Endothelial cell of hepatic sinusoid (primary cell): ENCODE data around the gene GIPC1.

Source experiments
- in situ Hi-C: cut with HindIII; loops from 2 replicates; pipeline ENCODE4 v1.10.0; 2017; ENCODE audit warnings: low sequenced_read_pairs

The GIPC1 gene

GRCh38 chr19:14496834-14497227, 904 bp upstream of the GIPC1 start:
- in situ Hi-C loops, result no loop called here

GRCh38 chr19:14495672-14496028, 277 bp downstream of the GIPC1 start:
- in situ Hi-C loops, result no loop called here

GRCh38 chr19:14494910-14495671, 836 bp downstream of the GIPC1 start:
- in situ Hi-C loops, result no loop called here

DNA sequence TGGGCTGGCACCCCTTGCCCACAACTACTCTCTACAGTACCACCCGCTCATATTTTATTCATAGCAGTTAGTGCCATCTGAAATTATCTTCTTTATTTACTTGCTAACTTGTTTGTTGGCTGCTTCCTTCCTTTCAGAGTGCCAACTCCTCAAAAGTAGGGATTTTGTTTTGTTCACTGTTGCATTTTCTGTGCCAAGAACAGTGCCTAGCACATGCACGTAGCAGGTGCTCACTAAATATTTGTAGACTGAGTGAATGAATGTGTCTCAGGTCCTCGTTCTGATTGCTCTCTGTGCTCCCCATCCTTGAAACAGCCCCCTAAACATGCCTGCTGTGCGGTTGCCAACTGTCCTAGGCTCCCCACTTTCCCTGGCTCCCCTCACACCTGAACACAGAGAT, 1.5 kb downstream of the GIPC1 start:
- in situ Hi-C loops, result no loop called here

DNA sequence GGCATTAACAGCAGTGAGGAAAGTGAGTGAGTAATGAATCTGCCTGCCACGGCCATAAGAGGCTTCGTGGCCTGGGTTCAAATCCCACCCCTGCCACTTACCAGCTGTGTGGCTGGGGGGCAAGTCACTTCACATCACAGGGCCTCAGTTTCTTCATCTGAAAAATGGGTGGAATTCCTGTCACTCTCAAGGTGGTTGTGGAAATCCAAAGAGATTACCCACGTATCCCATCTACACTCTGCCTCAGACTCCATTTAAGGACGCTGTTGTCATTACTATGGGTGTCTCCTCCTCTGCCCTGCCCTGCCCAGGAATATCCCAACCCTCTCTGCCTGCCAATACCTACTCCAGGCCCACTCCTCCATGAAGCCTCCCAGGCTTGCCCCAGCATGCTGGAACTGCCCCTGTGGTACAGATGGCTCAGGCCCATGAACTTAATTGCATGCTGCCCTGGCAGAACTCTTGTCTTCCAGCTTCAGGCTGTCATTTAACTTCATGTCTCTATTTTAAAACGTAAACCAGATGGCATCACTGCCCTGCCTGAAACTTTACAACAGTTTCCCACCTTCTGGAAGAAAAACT, 3.1 kb downstream of the GIPC1 start:
- in situ Hi-C loops, result no loop called here

DNA sequence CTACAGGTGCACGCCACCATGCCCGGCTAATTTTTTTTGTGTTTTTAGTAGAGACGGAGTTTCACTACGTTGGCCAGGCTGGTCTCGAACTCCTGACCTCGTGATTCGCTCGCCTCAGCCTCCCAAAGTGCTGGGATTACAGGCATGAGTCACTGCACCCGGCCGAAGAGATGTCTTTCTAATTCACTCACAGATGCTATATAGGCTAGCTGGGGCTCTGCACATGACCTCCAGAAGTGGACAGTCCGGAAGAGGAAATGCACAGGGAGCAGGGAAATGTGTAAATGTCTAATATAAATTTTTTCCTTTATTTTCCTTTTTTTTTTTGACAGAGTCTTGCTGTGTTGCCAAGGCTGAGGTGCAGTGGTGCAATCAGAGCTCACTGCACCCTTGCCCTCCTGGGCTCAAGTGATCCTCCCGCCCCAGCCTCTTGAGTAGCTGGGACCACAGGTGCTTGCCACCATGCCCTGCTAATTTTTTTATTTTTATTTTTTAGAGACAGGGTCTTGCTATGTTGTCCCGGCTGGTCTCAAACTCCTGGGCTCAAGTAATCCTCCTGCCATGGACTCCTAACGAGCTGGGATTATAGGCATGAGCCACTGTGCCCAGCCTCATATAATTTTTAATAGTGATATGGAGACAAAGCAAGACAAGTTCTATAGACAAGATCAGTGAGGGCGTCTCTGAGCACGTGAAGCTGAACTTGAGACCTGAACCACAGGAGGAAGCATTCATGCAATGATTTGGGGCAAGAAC, 8.4 kb downstream of the GIPC1 start:
- in situ Hi-C loops, result no loop called here

DNA sequence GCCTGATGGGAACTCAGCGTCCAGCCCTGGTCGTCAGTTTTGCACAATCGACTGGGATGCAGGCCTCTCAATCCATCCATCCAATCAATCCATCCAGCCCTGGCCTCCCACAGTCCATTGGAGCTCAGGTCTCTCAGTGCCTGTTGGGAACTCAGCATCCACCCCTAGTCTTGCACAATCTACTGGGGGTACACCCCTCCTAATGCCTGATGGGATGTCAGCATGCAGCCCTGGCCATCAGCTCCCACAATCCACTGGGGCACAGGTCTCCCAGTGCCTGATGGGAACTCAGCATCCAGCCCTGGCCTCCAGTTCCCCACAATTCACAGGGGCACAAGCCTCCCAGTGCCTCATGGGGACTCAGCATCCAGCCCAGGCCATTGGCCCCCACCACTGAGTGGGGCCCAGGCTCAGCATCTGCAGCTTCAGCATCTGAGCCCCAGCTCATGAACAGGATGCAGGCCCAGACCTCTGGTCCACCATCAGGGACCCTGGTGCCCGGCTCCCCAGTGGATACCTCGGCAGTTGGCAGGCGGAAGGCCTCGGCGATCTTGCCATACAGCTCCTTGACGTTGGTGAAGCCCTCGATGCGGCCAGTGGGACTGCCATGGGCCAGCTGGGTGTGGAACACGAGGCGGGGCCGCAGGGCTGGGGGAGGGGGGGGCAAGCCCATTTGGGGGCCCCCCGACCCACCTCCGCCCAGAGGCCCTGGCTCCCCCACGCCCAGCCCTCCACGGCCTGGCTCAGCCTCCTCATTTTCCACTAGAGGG, 13.6 kb downstream of the GIPC1 start:
- in situ Hi-C loops, result no loop called here

DNA sequence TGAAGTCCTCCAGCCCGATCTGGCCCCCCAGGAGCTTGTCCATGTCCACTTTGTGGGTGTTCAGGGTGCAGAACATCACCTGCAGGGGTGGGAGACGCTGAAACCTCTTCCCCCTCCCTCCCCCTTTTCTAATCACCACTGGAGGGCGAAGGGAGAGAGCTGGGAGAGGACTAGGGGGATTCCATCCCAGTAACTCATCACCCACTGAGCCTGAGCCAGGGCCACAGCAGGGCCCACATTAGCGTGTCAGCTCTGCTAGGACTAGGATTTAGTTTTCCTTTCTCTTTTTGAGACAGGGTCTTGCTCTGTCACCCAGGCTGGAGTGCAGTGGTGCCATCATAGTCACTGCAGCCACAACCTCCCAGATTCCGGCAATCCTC, 15.2 kb downstream of the GIPC1 start:
- in situ Hi-C loops, result no loop called here

GRCh38 chr19:14479975-14480699, 15.8 kb downstream of the GIPC1 start:
- in situ Hi-C loops, result loop anchor here (5.0 kb wide), 1 partner anchor 68 kb away; no protein-coding TSS in a partner anchor

GRCh38 chr19:14479309-14479974, 16.5 kb downstream of the GIPC1 start:
- in situ Hi-C loops, result loop anchor here (5.0 kb wide), 1 partner anchor 67 kb away; no protein-coding TSS in a partner anchor

- in situ Hi-C loops, result loop anchor here (5.0 kb wide), 1 partner anchor 66 kb away; no protein-coding TSS in a partner anchor
Measured at GRCh38 chr19:14478113-14478545, 17.8 kb downstream of the GIPC1 start.

DNA sequence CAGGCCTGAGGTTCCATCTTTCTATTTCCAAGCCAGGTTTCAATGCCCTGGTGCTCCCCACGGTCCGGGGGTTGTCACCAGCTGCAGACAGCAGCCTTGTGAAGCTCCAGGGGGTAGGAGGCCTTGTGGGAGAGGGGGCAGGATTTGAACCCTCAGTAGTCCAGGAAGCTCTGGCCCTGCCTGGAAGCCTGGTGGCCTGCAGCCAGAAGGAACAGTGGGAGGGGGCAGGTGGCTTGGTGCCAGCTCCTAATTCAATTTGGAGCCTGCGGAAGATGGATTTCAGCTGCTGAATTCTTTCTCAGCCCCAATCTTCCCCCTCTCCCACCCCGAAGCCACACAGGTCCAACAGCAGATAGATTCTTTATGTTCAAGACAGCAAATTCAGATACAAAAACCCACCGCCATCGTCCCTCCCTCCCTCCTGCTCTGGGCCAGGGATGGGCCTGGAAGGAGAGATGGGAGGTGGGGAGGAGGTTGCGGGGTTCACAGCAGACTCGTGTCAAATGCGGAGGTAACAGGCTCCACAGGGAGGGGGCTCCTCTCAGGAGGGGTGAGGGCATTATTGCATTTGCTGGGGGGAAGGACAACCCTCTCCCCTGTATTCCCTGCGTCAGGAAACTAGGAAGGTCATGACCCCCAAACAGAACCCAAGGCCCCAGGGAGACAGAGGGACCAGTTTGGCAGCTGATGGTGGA, 18.4 kb downstream of the GIPC1 start:
- in situ Hi-C loops, result loop anchor here (5.0 kb wide), 1 partner anchor 65 kb away; no protein-coding TSS in a partner anchor

DNA sequence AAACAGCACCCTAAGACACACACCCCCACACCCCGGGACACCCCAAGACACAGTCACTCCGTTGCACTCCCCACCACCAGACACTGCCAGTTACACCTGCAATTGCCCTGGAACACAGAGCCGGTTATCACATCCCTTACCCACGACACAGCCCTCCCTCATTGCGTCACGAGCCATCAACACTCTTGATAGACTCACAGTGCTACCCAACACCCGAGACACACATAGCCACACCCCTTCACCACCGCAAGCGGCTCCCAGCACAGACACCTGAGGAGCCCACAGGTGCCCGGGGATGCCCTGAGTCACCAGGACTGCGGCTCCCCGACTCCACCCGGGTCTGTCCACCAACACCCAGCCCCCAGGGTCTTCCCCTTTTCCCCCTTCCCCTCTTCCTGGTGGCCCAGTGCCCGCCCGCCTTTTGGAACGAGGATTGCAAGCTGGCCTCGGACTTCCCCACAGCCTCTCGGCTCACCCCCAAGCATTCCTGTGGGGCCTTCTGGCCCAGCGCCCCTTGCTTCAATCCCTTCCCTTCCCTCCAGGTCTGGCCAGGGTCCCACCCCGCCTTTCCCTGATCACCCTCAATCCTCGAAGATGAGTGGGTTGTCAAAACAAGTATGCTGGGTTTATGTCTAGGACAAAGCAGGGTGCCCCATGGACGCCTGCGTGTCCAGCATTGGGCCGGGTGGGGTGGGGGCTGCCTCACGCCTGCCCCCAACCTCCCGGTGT, 19.1 kb downstream of the GIPC1 start:
- in situ Hi-C loops, result loop anchor here (5.0 kb wide), 1 partner anchor 65 kb away; no protein-coding TSS in a partner anchor

DNA sequence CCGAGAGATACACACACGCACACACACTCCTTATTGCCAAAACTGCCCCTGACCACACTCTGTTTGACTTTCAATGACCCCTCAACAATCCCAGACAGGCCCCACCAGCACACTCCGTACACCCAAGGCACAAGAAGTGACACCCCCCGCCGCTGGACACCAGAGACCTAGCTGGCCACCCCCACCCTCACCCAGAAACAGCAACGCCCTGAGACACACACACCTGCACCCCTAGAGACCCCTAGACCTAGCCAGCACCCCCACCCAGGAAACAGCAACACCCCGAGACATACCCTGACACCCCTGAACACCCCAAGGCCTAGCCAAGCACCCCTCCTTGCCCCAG, 19.6 kb downstream of the GIPC1 start:
- in situ Hi-C loops, result loop anchor here (5.0 kb wide), 1 partner anchor 64 kb away; no protein-coding TSS in a partner anchor

DNA sequence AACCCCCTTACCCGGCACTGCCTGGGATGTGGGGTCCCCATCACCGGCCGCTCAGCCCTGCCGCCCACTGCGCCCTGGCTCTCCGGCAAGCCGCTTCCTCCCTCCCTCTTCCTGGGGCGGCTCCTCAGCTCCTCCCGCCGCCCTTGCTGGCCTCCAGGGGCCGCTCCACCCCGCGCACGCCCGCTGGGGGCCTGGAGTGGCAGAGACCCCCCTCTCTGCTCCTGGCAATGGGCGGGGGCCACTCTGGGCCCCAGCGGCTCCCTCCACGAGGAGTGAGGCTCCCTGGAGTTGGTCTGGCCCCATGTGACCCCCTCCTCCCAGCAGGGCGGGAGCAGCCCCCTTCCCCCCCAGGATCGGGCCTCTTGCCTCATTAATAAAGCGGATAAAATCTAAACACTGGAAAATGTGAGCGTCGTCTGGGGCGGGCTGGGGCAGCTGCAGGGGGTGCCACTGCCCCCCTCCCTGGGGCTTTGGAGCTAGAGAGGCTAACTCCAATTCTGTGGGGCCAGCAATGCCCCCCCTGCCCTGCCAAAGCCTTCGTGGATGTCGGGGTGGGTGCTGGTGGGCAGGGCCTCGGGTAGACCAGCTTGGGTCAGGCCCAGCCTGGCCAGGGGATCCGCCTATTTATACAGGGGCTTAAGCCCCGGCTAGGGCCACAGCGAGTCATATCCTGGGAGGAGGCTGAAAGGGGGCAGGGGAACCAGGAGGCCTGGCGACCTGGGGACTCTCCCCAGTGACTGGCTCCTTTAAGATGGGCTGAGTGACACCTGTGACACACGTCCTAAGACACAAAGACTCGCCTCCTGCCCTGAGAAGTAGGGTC, 20.5 kb downstream of the GIPC1 start, which contains the start of gene PTGER1:
Gene PTGER1 (minus strand): TSS at position 104 of the 823 bp plus-strand sequence. CDS start 1,034 bp downstream, outside the sequence.
- in situ Hi-C loops, result loop anchor here (5.0 kb wide), 1 partner anchor 63 kb away; no protein-coding TSS in a partner anchor

- in situ Hi-C loops, result loop anchor here (5.0 kb wide), 1 partner anchor 63 kb away; no protein-coding TSS in a partner anchor
Measured at GRCh38 chr19:14474827-14475226, 21.1 kb downstream of the GIPC1 start.

DNA sequence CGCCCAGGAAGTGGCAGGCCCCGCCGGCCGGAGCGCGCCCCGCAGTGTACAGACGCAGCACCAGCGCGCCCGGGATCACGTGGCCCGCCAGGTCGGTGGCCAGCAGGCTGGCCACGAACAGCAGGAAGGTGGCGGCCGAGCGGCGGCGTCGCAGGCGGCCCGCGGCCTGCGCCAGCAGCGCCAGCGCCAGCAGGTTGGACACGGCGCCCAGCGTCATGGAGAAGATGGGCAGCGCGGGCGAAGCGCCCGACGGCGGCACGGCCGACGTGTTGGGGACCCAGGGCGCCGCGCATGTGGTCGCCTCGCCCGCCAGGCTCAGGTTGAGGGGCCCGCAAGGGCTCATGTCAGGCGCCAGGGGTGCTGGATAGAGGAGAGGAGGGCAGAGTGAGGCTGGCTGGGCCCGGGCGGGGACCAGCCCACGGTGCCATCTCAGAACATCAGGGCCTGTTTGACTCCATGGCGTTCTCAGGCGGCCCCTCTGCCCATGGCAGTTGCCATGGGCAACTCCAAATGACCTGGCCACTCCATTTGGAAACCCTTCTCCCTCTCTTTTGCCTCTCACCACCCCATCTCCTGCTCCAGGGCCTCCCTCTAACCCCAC, 21.8 kb downstream of the GIPC1 start:
- in situ Hi-C loops, result no loop called here
